H1 (cell line): ENCODE results near the gene C2CD4C. TPM values are rescaled to one million over a fixed set of nuclear protein-coding genes. Genes with fewer than 3 reads are reported as not detected.

ENCODE experiments used
- BRCA1 ChIP-seq: IDR thresholded peaks from 2 replicates; pipeline ENCODE4 v1.6.1; 2012; ENCODE audit warnings: low read depth, low read length, improper control_type of control experiment
- MAX ChIP-seq: IDR thresholded peaks from 2 replicates; pipeline ENCODE4 v1.6.1; 2012; ENCODE audit warnings: inconsistent platforms
- NANOG ChIP-seq: IDR thresholded peaks from 2 replicates; pipeline ENCODE4 v1.6.1; 2011; ENCODE audit warnings: low read length, low read depth, mild to moderate bottlenecking, inconsistent platforms; ENCODE audit not compliant: insufficient read depth, poor library complexity, severe bottlenecking
- SP4 ChIP-seq: IDR thresholded peaks from 2 replicates; pipeline ENCODE4 v1.6.1; 2012; ENCODE audit warnings: low read length, inconsistent platforms
- ZNF274 ChIP-seq: IDR thresholded peaks from 2 replicates; pipeline ENCODE4 v1.7.0; 2012; ENCODE audit warnings: low read length, borderline replicate concordance; ENCODE audit errors: extremely low read depth
- polyA plus RNA-seq, 7 experiments: library from polyadenylated mRNA; depleted of rRNA in 3 of 7; stranded (reverse) in 5 of 7; unstranded in 2 of 7; fragments of >200 nt in 5 of 7; fragments of 200-250 nt in 2 of 7; gene quantifications; 1 replicate in 5 of 7; 2 replicates in 1 of 7; 4 replicates in 1 of 7; pipeline versions ENCODE4 v1.2.1 to v1.2.3, GENCODE V29; 2011 to 2013; ENCODE audit warnings: missing spikeins in 2 of 7, mixed read lengths in 2 of 7
- total RNA-seq: library from RNA; stranded (reverse); fragmentation: NEBNext Ultra II Directional; extraction: Animal tissue kit (Norgen Biotek cat#: 25700); gene quantifications from 2 replicates; pipeline ENCODE4 v1.2.1, GENCODE V29; 2021

C2CD4C gene
- total and polyA plus RNA-seq, 2 of the 8 experiments (the other 6 are each of a cell fraction or from before 2014, with no cell fraction given) = 3.8 to 6.3 TPM

- TF ChIP-seq SP4 (no peak), NANOG (no peak), MAX (no peak), BRCA1 (no peak), ZNF274 (no peak)
These were observed 3.7 kb upstream of the C2CD4C start (continued) for GRCh38 chr19:412356-413355.
